Fibroblast of peridontal ligament (primary cell): ENCODE data around the gene PGBD5.
A peak's percentile ranks its signal among the peaks of the same experiment; 100 is the strongest.
"Not testable (repeated sequence)": the region's sequence is repeated elsewhere in the genome, so short reads cannot be mapped to it uniquely, and the experiment has no call there.

Experiments used
- DNase-seq: peaks from one replicate; pipeline ENCODE4 v3.0.0-alpha.2; 2010; ENCODE audit errors: extremely low read depth

Gene PGBD5

GRCh38 chr1:230424391-230425251 lies 1.5 kb downstream of the PGBD5 start:
- no peak for DNase-seq

GRCh38 chr1:230423951-230424350 lies 2.2 kb downstream of the PGBD5 start:
- no peak for DNase-seq

GRCh38 chr1:230423261-230423660 lies 2.9 kb downstream of the PGBD5 start:
- DNase-seq = no peak

- DNase-seq = no peak
Measured at GRCh38 chr1:230422221-230422981, 3.7 kb downstream of the PGBD5 start.

- no peak for DNase-seq
Measured at GRCh38 chr1:230421481-230421880, 4.7 kb downstream of the PGBD5 start.

GRCh38 chr1:230420372-230420771 lies 5.8 kb downstream of the PGBD5 start:
- not testable (repeated sequence) for DNase-seq

GRCh38 chr1:230416430-230416829 lies 9.7 kb downstream of the PGBD5 start:
- DNase-seq = no peak

- no peak for DNase-seq
Measured at GRCh38 chr1:230415405-230416132, 10.6 kb downstream of the PGBD5 start.

GRCh38 chr1:230414694-230415093 lies 11.4 kb downstream of the PGBD5 start:
- DNase-seq = no peak

GRCh38 chr1:230414102-230414501 lies 12.0 kb downstream of the PGBD5 start:
- no peak for DNase-seq

- no peak for DNase-seq
Measured at GRCh38 chr1:230413061-230413460, 13.1 kb downstream of the PGBD5 start.

- no peak for DNase-seq
Measured at GRCh38 chr1:230408971-230409370, 17.2 kb downstream of the PGBD5 start.

- no peak for DNase-seq
Measured at GRCh38 chr1:230407351-230407750, 18.8 kb downstream of the PGBD5 start.

GRCh38 chr1:230406727-230407126 lies 19.4 kb downstream of the PGBD5 start:
- not testable (repeated sequence) for DNase-seq

- DNase-seq = no peak
Measured at GRCh38 chr1:230403442-230403841, 22.7 kb downstream of the PGBD5 start.

GRCh38 chr1:230401763-230402294 lies 24.3 kb downstream of the PGBD5 start:
- peak; percentile 4 for DNase-seq

- no peak for DNase-seq
Measured at GRCh38 chr1:230401101-230401500, 25.0 kb downstream of the PGBD5 start.

GRCh38 chr1:230400007-230400344 lies 26.2 kb downstream of the PGBD5 start:
- DNase-seq = no peak

GRCh38 chr1:230399321-230400006 lies 26.7 kb downstream of the PGBD5 start:
- no peak for DNase-seq

- DNase-seq = no peak
Measured at GRCh38 chr1:230398856-230399255, 27.3 kb downstream of the PGBD5 start.

GRCh38 chr1:230396966-230397365 lies 29.2 kb downstream of the PGBD5 start:
- no peak for DNase-seq

- no peak for DNase-seq
Measured at GRCh38 chr1:230395932-230396331, 30.2 kb downstream of the PGBD5 start.
